Prostate gland (tissue), 2 donors: ENCODE data around the gene TM9SF2.
A peak's percentile ranks its signal among the peaks of the same experiment; 100 is the strongest.

ENCODE experiments used
- CTCF ChIP-seq, 4 experiments: fragments of 200-600 bp in 2 of 4; fragments of 450-650 bp in 2 of 4; sonication (generic) in 2 of 4; IDR thresholded peaks; 1 replicate in 3 of 4; 2 replicates in 1 of 4; pipeline ENCODE4 v1.5.1; 2016 to 2019; ENCODE audit warnings: antibody characterized with exemption in 4 of 4, mild to moderate bottlenecking in 2 of 4, moderate library complexity in 2 of 4
- POLR2AphosphoS5 ChIP-seq: sonication (generic); formaldehyde crosslinking; IDR thresholded peaks from one replicate; pipeline ENCODE4 v1.6.1; 2017; ENCODE audit warnings: antibody characterized with exemption

- no peak for TF ChIP-seq CTCF (IDR thresholded peaks at IDR 0.05)
- TF ChIP-seq POLR2AphosphoS5: peak; percentile 97
Measured at GRCh38 chr13:99501184-99501847, at the start of gene TM9SF2.
